GM12878 (cell line): Measurements from ENCODE around the gene POLDIP3. TPM values are rescaled to one million over a fixed set of nuclear protein-coding genes. Genes with fewer than 3 reads are reported as not detected.

Experiments
- ATAC-seq: fragments of 200-7000 bp; cut with Tn5 transposase; 3 replicates; pipeline ENCODE4 v1.9.1; 2020; ENCODE audit warnings: mild to moderate bottlenecking, moderate library complexity
- BruUV-seq: library from RNA; stranded (reverse); fragments of 400-500 nt; replicated peaks from 2 replicates; lab custom pipeline; 2021; lab: Mats Ljungman, UMichigan
- CTCF ChIA-PET: fragments of 300-600 bp; sonication (Branson Sonifier 250); formaldehyde crosslinking; extraction: SDS; loops from one replicate; lab custom pipeline; 2021; ENCODE audit warnings: inconsistent platforms; lab: Yijun Ruan, JAX
- POLR2A ChIA-PET: fragments of 350-600 bp; formaldehyde crosslinking; extraction: SDS; loops from one replicate; lab custom pipeline; 2021; ENCODE audit warnings: inconsistent platforms; lab: Charles Lee
- RAD21 ChIA-PET: fragments of 300-600 bp; sonication (Branson Sonifier 250); formaldehyde crosslinking; loops from one replicate; lab custom pipeline; 2023; ENCODE audit warnings: antibody characterized with exemption; ENCODE audit not compliant: unreplicated experiment; lab: Charles Lee
- SMC1A ChIA-PET: fragments of 300-600 bp; sonication (Branson Sonifier 250); formaldehyde crosslinking; loops from one replicate; lab custom pipeline; 2023; ENCODE audit not compliant: unreplicated experiment, uncharacterized antibody; lab: Charles Lee
- DNase-seq: peaks from one replicate; pipeline ENCODE4 v3.0.0-alpha.2; 2011; ENCODE audit warnings: low read depth, low spot score
- FAIRE-seq: peaks from 3 replicates; lab custom pipeline; 2011; peaks lifted over from hg19 to GRCh38; lab: Jason Lieb, UNC
- H2AFZ ChIP-seq: 2 replicates; pipeline ENCODE4 v1.6.0; 2011; ENCODE audit warnings: low read depth, low read length, control low read depth; ENCODE audit not compliant: control insufficient read depth
- H3K27ac ChIP-seq: 2 replicates; pipeline ENCODE4 v1.5.1; 2011; ENCODE audit warnings: control low read depth; ENCODE audit not compliant: control insufficient read depth, insufficient read depth
- H3K27me3 ChIP-seq, 2 experiments: replicated peaks in 1 of 2; 2 replicates each; pipeline versions ENCODE4 v1.6.0 to v1.6.1; 2011; ENCODE audit warnings: low read length in 1 of 2; ENCODE audit not compliant: control insufficient read depth in 2 of 2, insufficient read depth in 2 of 2
- H3K36me3 ChIP-seq, 2 experiments: 2 replicates each; pipeline ENCODE4 v1.5.1; 2011; ENCODE audit warnings: low read length in 1 of 2; ENCODE audit not compliant: control insufficient read depth in 2 of 2, insufficient read depth in 2 of 2
- H3K4me1 ChIP-seq: 2 replicates; pipeline ENCODE4 v1.6.1; 2011; ENCODE audit warnings: mild to moderate bottlenecking, low read length, moderate library complexity, mixed read lengths; ENCODE audit not compliant: control insufficient read depth, insufficient read depth
- H3K4me2 ChIP-seq: 2 replicates; pipeline ENCODE4 v1.6.0; 2011; ENCODE audit warnings: control low read depth; ENCODE audit not compliant: control insufficient read depth, insufficient read depth
- H3K4me3 ChIP-seq: fragments of 200-600 bp; sonication (generic); 2 replicates; pipeline ENCODE4 v1.5.1; 2016
- H3K79me2 ChIP-seq: 2 replicates; pipeline ENCODE4 v1.6.0; 2011; ENCODE audit warnings: low read length; ENCODE audit not compliant: control insufficient read depth, insufficient read depth
- H3K9ac ChIP-seq: 2 replicates; pipeline ENCODE4 v1.8.0; 2011; ENCODE audit warnings: low read length, control low read depth, mixed read lengths; ENCODE audit not compliant: control insufficient read depth, insufficient read depth
- H3K9me3 ChIP-seq: replicated peaks from 3 replicates; pipeline ENCODE4 v1.5.1; 2011; ENCODE audit warnings: mild to moderate bottlenecking, low read length; ENCODE audit not compliant: control insufficient read depth, insufficient read depth
- H4K20me1 ChIP-seq: 2 replicates; pipeline ENCODE4 v1.6.0; 2011; ENCODE audit not compliant: control insufficient read depth, insufficient read depth
- CBFB ChIP-seq: IDR thresholded peaks from 2 replicates; pipeline ENCODE4 v1.6.1; 2016; ENCODE audit warnings: antibody characterized with exemption, low read depth
- CTCF ChIP-seq, 3 experiments: IDR thresholded peaks in 2 of 3; conservative IDR thresholded peaks in 1 of 3; 2 replicates each; pipeline ENCODE4 v1.5.1; 2011; ENCODE audit warnings: low read depth in 3 of 3, low read length in 3 of 3, mild to moderate bottlenecking in 3 of 3, control low read depth in 2 of 3, moderate library complexity in 2 of 3, inconsistent platforms in 1 of 3, mixed read lengths in 1 of 3; ENCODE audit not compliant: control insufficient read depth in 2 of 3, insufficient read depth in 1 of 3; ENCODE audit errors: extremely low read depth in 1 of 3
- DPF2 ChIP-seq: fragments of 450-650 bp; IDR thresholded peaks from 2 replicates; pipeline ENCODE4 v1.6.1; 2017; ENCODE audit warnings: mild to moderate bottlenecking
- E4F1 ChIP-seq: fragments of 450-650 bp; IDR thresholded peaks from 2 replicates; pipeline ENCODE4 v1.6.1; 2018; ENCODE audit warnings: borderline replicate concordance, mild to moderate bottlenecking; ENCODE audit not compliant: partially characterized antibody
- EP300 ChIP-seq, 2 experiments: fragments of 150-350 bp in 1 of 2; IDR thresholded peaks; 2 replicates each; pipeline ENCODE4 v1.6.1; 2011 to 2012; ENCODE audit warnings: low read depth in 2 of 2, low read length in 2 of 2, borderline replicate concordance in 1 of 2, improper control_type of control experiment in 1 of 2, inconsistent platforms in 1 of 2; ENCODE audit not compliant: control insufficient read depth in 1 of 2
- HDAC2 ChIP-seq: fragments of 200-600 bp; sonication (generic); IDR thresholded peaks from 2 replicates; pipeline ENCODE4 v1.6.1; 2017
- HDGF ChIP-seq: fragments of 450-650 bp; IDR thresholded peaks from 2 replicates; pipeline ENCODE4 v1.6.1; 2016; ENCODE audit warnings: antibody characterized with exemption
- JUNB ChIP-seq: IDR thresholded peaks from 2 replicates; pipeline ENCODE4 v1.6.1; 2016; ENCODE audit warnings: antibody characterized with exemption, mild to moderate bottlenecking
- MYB ChIP-seq: fragments of 150-350 bp; IDR thresholded peaks from 2 replicates; pipeline ENCODE4 v1.6.1; 2014; ENCODE audit warnings: mild to moderate bottlenecking, low read depth, low read length, borderline replicate concordance
- PKNOX1 ChIP-seq: fragments of 450-650 bp; IDR thresholded peaks from 2 replicates; pipeline ENCODE4 v1.6.1; 2016; ENCODE audit warnings: mild to moderate bottlenecking
- POLR2AphosphoS2 ChIP-seq: IDR thresholded peaks from 2 replicates; pipeline ENCODE4 v1.6.1; 2011; ENCODE audit warnings: low read depth, mild to moderate bottlenecking, low read length, improper control_type of control experiment, moderate library complexity
- POLR2AphosphoS5 ChIP-seq: IDR thresholded peaks from 2 replicates; pipeline ENCODE4 v1.6.1; 2011; ENCODE audit warnings: mild to moderate bottlenecking, low read length, inconsistent platforms
- SKIL ChIP-seq: fragments of 450-650 bp; IDR thresholded peaks from 2 replicates; pipeline ENCODE4 v1.6.1; 2017; ENCODE audit warnings: mild to moderate bottlenecking, low read depth, inconsistent platforms; ENCODE audit not compliant: poor library complexity, severe bottlenecking
- WGBS: methylation state at CpG from one replicate; pipeline ENCODE4 v1.1.6; 2016; ENCODE audit warnings: low lambda C conversion rate; ENCODE audit not compliant: insufficient replicate concordance, insufficient coverage; ENCODE audit errors: missing lambda C conversion rate; 5-methylcytosine and 5-hydroxymethylcytosine counted together
- in situ Hi-C: fragments of 300-500 bp; cut with MboI; formaldehyde crosslinking; loops from 9 replicates; pipeline ENCODE4 v1.14.3; 2018; ENCODE audit warnings: mixed read lengths
- intact Hi-C: fragments of 100-400 bp; cut with micrococcal nuclease; formaldehyde crosslinking; loops from one replicate; pipeline ENCODE4 v1.14.2; 2022; ENCODE audit not compliant: unreplicated experiment
- polyA plus RNA-seq, 11 experiments: library from polyadenylated mRNA; depleted of rRNA in 4 of 11; unstranded in 6 of 11; stranded (reverse) in 5 of 11; fragments of >200 nt; fragmentation: Nextera tagmentation in 4 of 11; fragmentation: Illumina TruSeq in 1 of 11; extraction: Ambion mirVana in 4 of 11; extraction: Trizol in 1 of 11; gene quantifications; 1 replicate in 1 of 11; 2 replicates in 10 of 11; pipeline versions ENCODE4 v1.2.1 to v1.2.3, GENCODE V29; 2011 to 2016; ENCODE audit warnings: inconsistent platforms in 2 of 11, missing spikeins in 2 of 11, low read depth in 1 of 11
- total RNA-seq, 4 experiments: library from RNA; depleted of rRNA in 3 of 4; stranded (reverse); fragments of >200 nt in 3 of 4; fragmentation: Illumina TruSeq in 1 of 4; extraction: Trizol in 1 of 4; gene quantifications; 2 replicates each; pipeline versions ENCODE4 v1.2.1 to v1.2.3, GENCODE V29; 2013 to 2021

The POLDIP3 gene
- total and polyA plus RNA-seq, 10 of the 15 experiments (the other 5 are each of a cell fraction or from before 2014, with no cell fraction given), result 14.8 to 60.2 (median 49.5) TPM

GRCh38 chr22:42584364-42584940 lies 30.2 kb downstream of the POLDIP3 start (continued):
- TF ChIP-seq PKNOX1, result no peak
- TF ChIP-seq POLR2AphosphoS5, result no peak
- TF ChIP-seq HDAC2, result no peak
- TF ChIP-seq EP300 (IDR thresholded peaks at IDR 0.05; ENCODE audit: borderline replicate concordance in 1 of 2, control insufficient read depth in 1 of 2, low read depth in 2 of 2, low read length in 2 of 2), result no peak
- no peak for TF ChIP-seq CBFB
- TF ChIP-seq JUNB, result no peak
- TF ChIP-seq HDGF, result no peak

- BruUV-seq, result no TSS peak
- no peak overlapping the region for H3K4me2 ChIP-seq
- no peaks in the 10 kb centered on the region for H4K20me1 ChIP-seq
- ChIA-PET RAD21 (no interaction called here), SMC1A (interaction anchor here (1.5 kb wide), 1 partner anchor 13 kb away, joined by 3 read pairs; no protein-coding TSS in a partner anchor), CTCF (no interaction called here), POLR2A (interaction anchor here (0.5 to 0.6 kb wide), 2 partner anchors 15 to 494 kb away, joined by 4 to 6 read pairs; no protein-coding TSS in a partner anchor)
- in situ Hi-C loops (no loop called here), intact Hi-C loops (no loop called here)
- H2AFZ ChIP-seq, result no peak overlapping the region
- DNase-seq (no peak), ATAC-seq (no peak), FAIRE-seq (no peak)
- peaks cover 16% of the 10 kb centered on the region for H3K79me2 ChIP-seq
- H3K27me3 ChIP-seq, result no peaks in the 10 kb centered on the region
- H3K36me3 ChIP-seq, result peaks cover 23 to 34% of the 10 kb centered on the region in 2 experiments; a peak in 3 of 4 replicates
- no peak overlapping the region for H3K4me3 ChIP-seq
- no peaks in the 10 kb centered on the region for H3K9me3 ChIP-seq
- no peak overlapping the region for H3K9ac ChIP-seq
- whole genome bisulfite sequencing, result 91% methylated on average over 1 of the region's 1 CpG
- peaks cover 2% of the 10 kb centered on the region; the same call in 1 of the 2 replicates for H3K4me1 ChIP-seq
- H3K27ac ChIP-seq, result no peak overlapping the region
- TF ChIP-seq DPF2 (no peak), CTCF (IDR thresholded peaks at IDR 0.05 in 2 of 3, conservative IDR thresholded peaks at IDR 0.05 in 1 of 3; ENCODE audit: control insufficient read depth in 2 of 3, extremely low read depth in 1 of 3, insufficient read depth in 1 of 3, low read depth in 3 of 3, low read length in 3 of 3) (no peak), E4F1 (no peak), PKNOX1 (no peak), MYB (no peak), POLR2AphosphoS2 (no peak), SKIL (no peak)
Observed at GRCh38 chr22:42582987-42583386, 31.7 kb downstream of the POLDIP3 start.
